GM12873 (cell line): ENCODE data around the gene PERCC1.

Experiments
- CTCF ChIP-seq: IDR thresholded peaks from 2 replicates; pipeline ENCODE4 v1.5.1; 2012; ENCODE audit warnings: low read depth, mild to moderate bottlenecking, moderate library complexity, low read length, control low read depth; ENCODE audit not compliant: insufficient read depth; ENCODE audit errors: missing control alignments

PERCC1 gene

DNA sequence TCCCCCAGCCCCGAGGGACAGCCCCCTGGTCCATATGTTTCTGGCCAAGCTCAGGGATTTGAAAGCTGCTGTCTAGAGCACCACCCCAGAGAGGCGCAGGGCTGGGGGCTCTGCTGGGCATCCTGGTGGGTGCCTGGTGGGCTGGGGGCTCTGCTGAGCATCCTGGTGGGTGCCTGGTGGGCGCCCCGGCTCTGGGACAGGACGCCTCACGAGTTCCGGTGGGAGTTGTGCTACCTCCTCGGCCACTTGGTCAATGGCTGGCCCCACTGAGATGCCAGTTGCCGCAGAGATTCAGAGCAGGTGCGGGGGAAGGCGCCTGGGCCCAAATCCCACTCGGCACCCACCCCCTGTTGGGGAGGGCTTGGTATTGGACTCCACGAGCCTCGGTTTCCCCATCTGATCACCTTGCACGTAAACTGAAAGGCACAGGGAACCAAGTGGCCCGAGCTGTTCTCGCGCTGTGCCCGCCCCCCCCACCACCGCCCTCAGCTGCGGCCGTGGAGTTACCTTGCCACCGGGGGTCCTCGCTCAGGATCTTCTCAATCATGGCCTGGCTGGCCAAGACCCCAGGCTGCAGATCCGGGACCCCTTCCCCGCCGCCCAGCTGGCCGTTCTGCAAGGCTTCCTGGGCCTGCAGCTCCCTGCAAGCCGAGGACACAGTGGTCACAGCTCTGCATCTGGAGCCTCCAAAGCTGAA, 29.7 kb upstream of the PERCC1 start:
- TF ChIP-seq CTCF: no peak

- no peak for TF ChIP-seq CTCF
These were observed 29.1 kb upstream of the PERCC1 start for GRCh38 chr16:1401758-1402154.

DNA sequence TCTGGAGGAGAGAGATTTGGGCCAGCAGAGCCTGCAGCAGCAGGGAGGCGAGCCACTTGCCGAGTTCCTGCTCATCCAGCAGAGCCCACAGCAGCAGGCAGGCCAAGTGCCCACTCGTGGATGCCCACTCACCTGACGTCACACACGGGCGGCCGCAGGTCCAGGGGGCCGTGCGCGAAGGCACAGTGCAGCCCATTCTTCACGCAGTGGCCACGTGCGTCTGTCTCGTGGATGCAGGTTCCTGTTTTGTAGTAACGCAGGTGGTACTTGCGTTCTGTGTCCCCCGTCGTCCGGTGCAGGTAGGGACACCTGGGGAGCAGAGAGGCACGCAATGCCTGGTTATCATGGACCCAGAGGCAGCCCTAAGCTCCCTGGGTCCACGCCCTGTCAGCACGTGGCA, 27.8 kb upstream of the PERCC1 start:
- TF ChIP-seq CTCF: no peak

- no peak for TF ChIP-seq CTCF
These were observed 27.1 kb upstream of the PERCC1 start for GRCh38 chr16:1403733-1404132.

DNA sequence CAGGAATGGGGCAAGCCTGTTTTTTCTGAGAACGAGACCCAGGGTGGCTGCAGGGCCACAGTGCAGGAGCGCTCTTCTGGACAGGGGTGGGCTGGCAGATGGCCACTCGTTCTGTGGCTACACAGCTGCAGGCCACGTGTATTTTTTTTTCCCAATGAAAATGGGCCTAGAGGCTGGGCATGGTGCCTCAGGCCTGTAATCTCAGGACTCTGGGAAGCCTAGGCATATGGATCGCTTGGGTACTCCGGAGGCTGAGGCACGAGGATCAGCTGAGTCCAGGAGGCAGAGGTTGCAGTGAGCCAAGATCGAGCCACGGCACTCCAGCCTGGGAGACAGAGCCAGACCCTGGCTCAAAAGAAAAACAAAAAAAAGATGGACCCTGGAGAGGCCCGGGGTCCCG, 23.1 kb upstream of the PERCC1 start:
- no peak for TF ChIP-seq CTCF

DNA sequence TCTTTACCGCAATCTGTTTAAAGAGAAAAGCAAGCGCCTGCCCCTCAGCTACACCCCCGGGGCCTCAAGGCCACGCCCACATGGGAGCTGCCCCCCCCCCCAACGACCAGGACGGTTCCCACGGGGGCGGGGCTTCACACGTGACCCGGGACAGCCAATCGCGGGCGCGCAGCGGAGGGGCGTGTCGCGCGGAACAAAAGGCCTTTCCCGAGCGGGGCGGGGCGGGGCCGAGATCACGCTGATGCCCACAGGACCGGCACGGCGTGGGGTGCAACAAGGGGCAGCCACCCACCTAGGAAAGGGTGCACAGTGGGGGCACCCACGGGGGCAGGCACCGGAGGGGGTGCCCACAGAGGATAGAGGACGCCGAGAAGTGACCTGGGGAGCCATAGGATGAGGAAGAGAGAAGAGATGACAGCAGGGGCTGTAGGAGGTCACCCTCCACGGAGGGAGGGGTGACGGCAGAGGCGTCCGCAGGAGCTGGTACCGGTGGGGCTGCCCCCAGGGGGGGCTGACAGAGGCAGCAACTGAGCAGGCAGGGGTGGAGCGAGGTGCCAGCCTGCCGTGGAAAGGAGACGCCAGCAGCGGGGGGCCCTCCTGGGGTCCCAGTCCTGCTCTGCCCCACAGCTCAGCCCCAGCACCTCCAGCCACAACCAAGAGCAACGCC, 22.6 kb upstream of the PERCC1 start:
- no peak for TF ChIP-seq CTCF

GRCh38 chr16:1412847-1413246, 18.0 kb upstream of the PERCC1 start:
- no peak for TF ChIP-seq CTCF
